ENCODE results near the gene C10orf67.

DNA sequence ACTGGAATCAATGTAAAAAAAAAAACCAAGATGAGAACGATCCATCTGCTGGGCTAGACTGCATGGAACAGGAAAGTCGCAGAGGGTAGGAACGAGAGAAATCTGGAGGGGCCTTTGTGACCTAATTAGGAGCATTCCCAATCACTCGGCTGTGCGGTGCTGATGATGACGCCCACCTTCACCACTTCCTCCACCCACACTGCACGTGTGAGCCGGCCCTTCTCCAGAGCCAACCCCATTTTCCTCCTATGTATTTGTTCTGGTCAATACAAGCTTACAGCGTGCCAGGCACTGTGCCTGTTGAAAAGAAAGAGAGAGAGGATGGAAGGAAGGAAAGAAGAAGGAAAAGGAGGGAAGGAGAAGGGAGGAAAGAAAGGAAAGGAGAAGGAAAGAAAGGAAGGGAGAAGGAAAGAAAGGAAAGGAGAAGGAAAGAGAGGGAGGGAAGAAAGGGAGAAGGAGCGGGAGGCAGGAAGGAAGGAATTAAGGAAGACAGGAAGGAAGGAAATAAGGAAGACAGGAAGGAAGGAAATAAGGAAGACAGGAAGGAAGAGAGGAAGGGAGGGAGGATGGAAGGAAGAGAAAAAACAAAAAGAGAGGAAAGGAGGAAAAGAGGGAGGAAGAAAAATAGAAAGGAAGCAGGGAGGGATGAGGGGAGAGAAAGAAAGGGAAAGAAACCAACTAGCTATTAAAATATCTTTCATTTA, 188.0 kb downstream of the C10orf67 start:
- TF ChIP-seq, protein P1, sequence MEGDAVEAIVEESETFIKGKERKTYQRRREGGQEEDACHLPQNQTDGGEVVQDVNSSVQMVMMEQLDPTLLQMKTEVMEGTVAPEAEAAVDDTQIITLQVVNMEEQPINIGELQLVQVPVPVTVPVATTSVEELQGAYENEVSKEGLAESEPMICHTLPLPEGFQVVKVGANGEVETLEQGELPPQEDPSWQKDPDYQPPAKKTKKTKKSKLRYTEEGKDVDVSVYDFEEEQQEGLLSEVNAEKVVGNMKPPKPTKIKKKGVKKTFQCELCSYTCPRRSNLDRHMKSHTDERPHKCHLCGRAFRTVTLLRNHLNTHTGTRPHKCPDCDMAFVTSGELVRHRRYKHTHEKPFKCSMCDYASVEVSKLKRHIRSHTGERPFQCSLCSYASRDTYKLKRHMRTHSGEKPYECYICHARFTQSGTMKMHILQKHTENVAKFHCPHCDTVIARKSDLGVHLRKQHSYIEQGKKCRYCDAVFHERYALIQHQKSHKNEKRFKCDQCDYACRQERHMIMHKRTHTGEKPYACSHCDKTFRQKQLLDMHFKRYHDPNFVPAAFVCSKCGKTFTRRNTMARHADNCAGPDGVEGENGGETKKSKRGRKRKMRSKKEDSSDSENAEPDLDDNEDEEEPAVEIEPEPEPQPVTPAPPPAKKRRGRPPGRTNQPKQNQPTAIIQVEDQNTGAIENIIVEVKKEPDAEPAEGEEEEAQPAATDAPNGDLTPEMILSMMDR (IDR thresholded peaks at IDR 0.05 in 2 of 3, conservative IDR thresholded peaks at IDR 0.05 in 1 of 3; ENCODE audit: insufficient read depth in 2 of 3, low read depth in 1 of 3, low read length in 3 of 3), result no peak
- TF ChIP-seq, protein P2, sequence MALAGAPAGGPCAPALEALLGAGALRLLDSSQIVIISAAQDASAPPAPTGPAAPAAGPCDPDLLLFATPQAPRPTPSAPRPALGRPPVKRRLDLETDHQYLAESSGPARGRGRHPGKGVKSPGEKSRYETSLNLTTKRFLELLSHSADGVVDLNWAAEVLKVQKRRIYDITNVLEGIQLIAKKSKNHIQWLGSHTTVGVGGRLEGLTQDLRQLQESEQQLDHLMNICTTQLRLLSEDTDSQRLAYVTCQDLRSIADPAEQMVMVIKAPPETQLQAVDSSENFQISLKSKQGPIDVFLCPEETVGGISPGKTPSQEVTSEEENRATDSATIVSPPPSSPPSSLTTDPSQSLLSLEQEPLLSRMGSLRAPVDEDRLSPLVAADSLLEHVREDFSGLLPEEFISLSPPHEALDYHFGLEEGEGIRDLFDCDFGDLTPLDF (CRISPR knock-in tag; IDR thresholded peaks at IDR 0.05), result no peak
- TF ChIP-seq JUND (IDR thresholded peaks at IDR 0.05; ENCODE audit: borderline replicate concordance, low read depth, low read length) (no peak), JUND (tag; IDR thresholded peaks at IDR 0.05; ENCODE audit: borderline replicate concordance, low read depth, low read length) (no peak), ZNF431 (CRISPR knock-in tag; IDR thresholded peaks at IDR 0.05) (no peak), CBX1 (IDR thresholded peaks at IDR 0.05; ENCODE audit: low read depth) (no peak), KDM1A (IDR thresholded peaks at IDR 0.05) (no peak), NFE2L1 (tag; IDR thresholded peaks at IDR 0.05; ENCODE audit: borderline replicate concordance, low read depth) (no peak), SP1 (CRISPR knock-in tag; IDR thresholded peaks at IDR 0.05) (no peak), TFAP4 (CRISPR knock-in tag; IDR thresholded peaks at IDR 0.05; ENCODE audit: borderline replicate concordance) (no peak), KLF1 (tag; IDR thresholded peaks at IDR 0.05) (no peak), ZNF24 (IDR thresholded peaks at IDR 0.05) (no peak)

All from K562 (cell line).